ENCODE measurements around the gene NOTCH1. TPM values are rescaled to one million over a fixed set of nuclear protein-coding genes. Genes with fewer than 3 reads are reported as not detected.

Gene NOTCH1
- total RNA-seq, 3 donors from 2014 or later (not counting 1 experiment from before 2014, with no cell fraction given): 126 to 228 (median 192) TPM

DNA sequence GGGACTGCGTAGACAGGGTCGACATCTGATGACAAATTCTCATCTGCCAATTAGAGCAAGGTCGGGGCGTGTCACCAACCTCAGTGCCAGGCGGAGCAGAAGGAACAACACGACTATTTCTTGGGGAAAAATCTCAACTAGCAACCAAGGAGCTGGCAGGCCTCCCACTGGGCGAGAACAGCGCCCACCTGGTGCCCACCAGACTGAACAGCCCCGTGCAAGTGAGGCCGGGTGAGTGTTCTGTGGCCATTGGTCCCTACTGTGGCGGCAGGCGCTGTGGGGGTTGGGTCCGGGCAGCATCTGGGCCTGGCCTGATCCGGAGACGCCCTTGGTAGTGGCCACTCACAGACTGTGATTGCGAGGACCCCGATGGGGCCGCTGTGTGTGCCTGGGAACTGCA, 11.5 kb downstream of the NOTCH1 start:
- no peaks in the 10 kb centered on the region for H3K9me3 ChIP-seq (ENCODE audit: control insufficient read depth, insufficient read depth, low read length)
- Mint-ChIP-seq H3K4me3 (peak overlapping the region; percentile 90), H3K27ac (peak overlapping the region; percentile 88 to 90), H3K4me1 (peaks cover 59 to 79% of the 10 kb centered on the region in 2 donors), H3K27me3 (ENCODE audit: low read depth in 2 of 2) (no peaks in the 10 kb centered on the region), H3K9me3 (no peaks in the 10 kb centered on the region), H3K36me3 (no peaks in the 10 kb centered on the region)
- peaks cover 99% of the 10 kb centered on the region for H3K4me1 ChIP-seq (ENCODE audit: control insufficient read depth, insufficient read depth, low read length)
- H3K27ac ChIP-seq (ENCODE audit: low read length): peak overlapping the region; percentile 78
- intact Hi-C loops (cut with micrococcal nuclease): loop anchor here (5.0 to 10.0 kb wide), 2 partner anchors 98 to 310 kb away; partner anchors contain the start of genes AJM1 and PHPT1
- TF ChIP-seq, protein P1, sequence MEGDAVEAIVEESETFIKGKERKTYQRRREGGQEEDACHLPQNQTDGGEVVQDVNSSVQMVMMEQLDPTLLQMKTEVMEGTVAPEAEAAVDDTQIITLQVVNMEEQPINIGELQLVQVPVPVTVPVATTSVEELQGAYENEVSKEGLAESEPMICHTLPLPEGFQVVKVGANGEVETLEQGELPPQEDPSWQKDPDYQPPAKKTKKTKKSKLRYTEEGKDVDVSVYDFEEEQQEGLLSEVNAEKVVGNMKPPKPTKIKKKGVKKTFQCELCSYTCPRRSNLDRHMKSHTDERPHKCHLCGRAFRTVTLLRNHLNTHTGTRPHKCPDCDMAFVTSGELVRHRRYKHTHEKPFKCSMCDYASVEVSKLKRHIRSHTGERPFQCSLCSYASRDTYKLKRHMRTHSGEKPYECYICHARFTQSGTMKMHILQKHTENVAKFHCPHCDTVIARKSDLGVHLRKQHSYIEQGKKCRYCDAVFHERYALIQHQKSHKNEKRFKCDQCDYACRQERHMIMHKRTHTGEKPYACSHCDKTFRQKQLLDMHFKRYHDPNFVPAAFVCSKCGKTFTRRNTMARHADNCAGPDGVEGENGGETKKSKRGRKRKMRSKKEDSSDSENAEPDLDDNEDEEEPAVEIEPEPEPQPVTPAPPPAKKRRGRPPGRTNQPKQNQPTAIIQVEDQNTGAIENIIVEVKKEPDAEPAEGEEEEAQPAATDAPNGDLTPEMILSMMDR (IDR thresholded peaks at IDR 0.05): no peak
- H3K36me3 ChIP-seq (ENCODE audit: control insufficient read depth, insufficient read depth, low read length): peaks cover 14% of the 10 kb centered on the region
- 72% methylated on average over 18 of the region's 18 CpGs for WGBS (ENCODE audit: insufficient coverage)
- no peaks in the 10 kb centered on the region for H3K27me3 ChIP-seq (ENCODE audit: control insufficient read depth, insufficient read depth, low read length)
- DNase-seq (no peak), ATAC-seq (no peak)
- H3K4me3 ChIP-seq (ENCODE audit: low read length): no peak overlapping the region

DNA sequence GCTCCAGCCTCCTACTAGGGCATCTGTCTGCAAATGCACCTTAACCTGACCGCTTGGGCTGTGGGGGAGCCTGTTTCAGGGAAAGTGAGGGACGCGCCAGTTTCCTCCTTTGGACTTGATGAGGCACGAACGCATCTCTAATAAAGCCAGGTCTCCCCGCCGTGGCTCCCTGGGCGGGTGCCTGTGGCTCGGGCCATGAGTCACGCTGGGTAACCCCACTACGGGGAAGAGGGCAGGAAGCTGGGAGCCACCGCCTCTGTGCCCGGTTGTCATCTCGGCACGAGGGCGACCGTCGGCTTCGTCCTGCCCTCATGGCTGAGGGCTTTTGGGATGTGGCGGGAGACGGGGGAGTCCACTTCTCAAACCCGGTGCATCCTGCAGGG, 12.1 kb downstream of the NOTCH1 start:
- H3K4me1 Mint-ChIP-seq: peaks cover 53 to 79% of the 10 kb centered on the region in 2 donors

DNA sequence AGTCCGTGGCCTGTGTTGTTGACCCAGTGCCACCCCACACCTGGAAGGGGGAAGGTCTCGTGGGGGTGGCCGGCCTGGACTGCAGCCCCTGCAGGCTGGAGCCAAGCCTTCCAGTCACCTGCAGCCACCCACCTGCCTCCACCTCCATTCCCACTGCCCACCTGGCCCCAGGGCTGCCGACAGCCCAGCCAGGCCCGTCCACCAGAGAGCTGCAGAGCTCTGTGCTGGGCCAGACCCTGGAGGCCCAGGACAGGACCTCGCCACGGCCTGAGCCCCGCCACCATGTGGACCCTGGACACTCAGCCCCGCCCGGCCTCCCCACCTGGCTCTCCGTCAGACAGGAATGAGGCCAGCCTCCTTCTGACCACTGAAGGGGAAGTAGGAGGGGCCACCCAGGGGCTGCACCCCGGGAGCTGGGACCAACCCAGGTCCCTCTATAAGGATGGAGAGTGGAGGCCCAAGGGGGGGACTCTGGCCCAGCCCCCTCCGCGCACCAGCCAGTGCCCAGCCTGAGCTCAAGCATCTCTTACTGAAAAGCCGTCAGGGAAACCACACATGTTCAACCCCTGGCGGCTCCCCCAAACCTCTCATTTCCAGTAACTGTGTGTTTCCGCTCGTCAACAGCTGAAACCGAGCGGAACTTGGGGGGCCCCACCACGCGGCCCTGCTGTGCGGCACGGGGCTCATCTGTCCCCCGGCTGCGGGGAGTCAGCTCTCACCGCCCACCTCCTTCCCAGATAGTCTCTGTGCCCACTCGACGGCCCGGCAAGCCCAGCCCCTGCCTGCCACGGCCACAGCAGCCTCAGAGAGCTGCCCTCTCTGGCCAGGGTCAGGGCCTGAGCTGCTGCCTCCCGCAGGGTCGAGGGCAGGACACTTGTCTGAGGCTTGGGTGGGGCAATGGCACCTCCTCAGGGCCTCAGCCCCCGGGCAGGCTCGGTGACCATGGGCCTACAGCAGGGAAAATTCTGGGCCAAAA, 12.8 kb downstream of the NOTCH1 start:
- 5% methylated on average over 35 of the region's 35 CpGs for WGBS (ENCODE audit: insufficient coverage)
- Mint-ChIP-seq H3K36me3 (no peaks in the 10 kb centered on the region), H3K27ac (peak overlapping the region; percentile 88 to 90), H3K4me3 (peak overlapping the region; percentile 90), H3K9me3 (no peaks in the 10 kb centered on the region), H3K27me3 (ENCODE audit: low read depth in 2 of 2) (no peaks in the 10 kb centered on the region), H3K4me1 (peaks cover 49 to 81% of the 10 kb centered on the region in 2 donors)
- no peaks in the 10 kb centered on the region for H3K27me3 ChIP-seq (ENCODE audit: control insufficient read depth, insufficient read depth, low read length)
- H3K36me3 ChIP-seq (ENCODE audit: control insufficient read depth, insufficient read depth, low read length): peaks cover 14% of the 10 kb centered on the region
- TF ChIP-seq, protein P1 (IDR thresholded peaks at IDR 0.05): no peak
- ATAC-seq (peak; percentile 43 to 71 (median 66)), DNase-seq (peak in 1 of 2 donors; percentile 77)
- H3K4me3 ChIP-seq (ENCODE audit: low read length): peak overlapping the region; percentile 17
- no peaks in the 10 kb centered on the region for H3K9me3 ChIP-seq (ENCODE audit: control insufficient read depth, insufficient read depth, low read length)
- peak overlapping the region; percentile 78 for H3K27ac ChIP-seq (ENCODE audit: low read length)
- intact Hi-C loops (cut with micrococcal nuclease): loop anchor here (5.0 to 10.0 kb wide), 2 partner anchors 99 to 312 kb away; partner anchors contain the start of genes AJM1 and PHPT1
- peaks cover 99% of the 10 kb centered on the region for H3K4me1 ChIP-seq (ENCODE audit: control insufficient read depth, insufficient read depth, low read length)

More for the DNA sequence above, 12.1 kb downstream of the NOTCH1 start:
- Histone ChIP-seq H3K9me3 (ENCODE audit: control insufficient read depth, insufficient read depth, low read length) (no peaks in the 10 kb centered on the region), H3K27me3 (ENCODE audit: control insufficient read depth, insufficient read depth, low read length) (no peaks in the 10 kb centered on the region), H3K4me1 (ENCODE audit: control insufficient read depth, insufficient read depth, low read length) (peaks cover 99% of the 10 kb centered on the region), H3K4me3 (ENCODE audit: low read length) (peak overlapping the region; percentile 17), H3K36me3 (ENCODE audit: control insufficient read depth, insufficient read depth, low read length) (peaks cover 14% of the 10 kb centered on the region), H3K27ac (ENCODE audit: low read length) (peak overlapping the region; percentile 78)
- 7% methylated on average over 22 of the region's 22 CpGs for WGBS (ENCODE audit: insufficient coverage)
- Mint-ChIP-seq H3K27ac (peak overlapping the region; percentile 88 to 90), H3K4me3 (peak overlapping the region; percentile 90), H3K9me3 (no peaks in the 10 kb centered on the region), H3K36me3 (no peaks in the 10 kb centered on the region), H3K27me3 (ENCODE audit: low read depth in 2 of 2) (no peaks in the 10 kb centered on the region)
- TF ChIP-seq, protein P1 (IDR thresholded peaks at IDR 0.05): no peak
- peak; percentile 72 to 81 for DNase-seq
- peak; percentile 53 to 70 (median 68) for ATAC-seq
- intact Hi-C loops (cut with micrococcal nuclease): loop anchor here (5.0 to 10.0 kb wide), 2 partner anchors 99 to 311 kb away; partner anchors contain the start of genes AJM1 and PHPT1
